Right kidney (tissue), 1 donor: ENCODE results near the gene RPL19.
A peak's percentile ranks its signal among the peaks of the same experiment; 100 is the strongest.

ENCODE experiments used
- DNase-seq: peaks from one replicate; pipeline ENCODE4 v3.0.0-alpha.2; 2016

RPL19 gene

DNA sequence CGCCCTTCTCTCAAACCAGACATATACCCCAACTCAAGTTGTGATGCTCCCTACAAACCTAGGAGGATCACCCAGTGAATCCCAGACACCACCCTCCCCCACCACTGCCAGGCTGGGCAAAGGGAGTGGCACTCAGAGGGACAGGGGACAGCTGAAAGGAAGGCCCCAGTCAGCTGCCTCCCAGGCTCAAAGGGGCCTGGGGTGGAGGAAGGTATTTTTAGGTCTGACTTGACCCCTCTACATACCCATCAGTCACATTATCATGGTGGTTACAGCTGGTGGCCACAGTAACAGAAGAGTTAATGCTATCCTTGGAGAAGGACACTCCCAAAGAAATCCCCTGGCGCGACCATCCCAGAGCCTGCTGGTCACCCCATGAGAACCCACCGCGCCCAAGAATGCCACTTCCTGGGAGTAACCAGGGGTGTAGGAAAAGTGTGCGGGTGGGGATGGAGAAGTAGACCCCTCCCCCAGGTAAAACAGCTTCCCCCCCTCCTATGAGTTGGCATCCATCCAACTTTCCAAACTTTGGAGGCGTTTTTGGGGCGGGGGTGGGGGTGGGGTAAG lies 3.8 kb upstream of the RPL19 start:
- no peak for DNase-seq

DNA sequence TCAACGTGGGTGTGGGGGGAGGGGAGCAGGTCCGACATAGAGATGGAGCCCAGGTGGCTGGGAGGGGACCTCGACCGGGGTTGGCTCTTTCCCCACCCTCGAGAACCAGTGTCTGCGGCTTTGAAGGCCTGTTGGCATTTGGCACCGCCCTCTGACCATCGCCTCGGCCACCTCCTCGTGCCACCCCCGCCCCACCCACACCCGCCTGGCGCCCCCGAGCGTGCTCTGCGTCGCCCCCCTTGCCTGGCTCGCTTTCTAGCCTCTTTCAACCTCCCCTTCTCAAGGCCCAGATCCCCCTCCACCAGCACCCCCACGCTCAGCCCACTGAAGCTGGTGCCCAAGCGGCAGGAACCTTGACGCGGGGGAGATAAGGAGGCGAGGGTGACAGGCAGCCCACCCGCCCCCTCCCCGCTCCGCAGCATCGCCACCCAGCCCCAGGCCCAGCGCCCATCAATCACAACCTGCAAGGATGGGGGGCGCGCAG lies 3.2 kb upstream of the RPL19 start:
- no peak for DNase-seq

DNA sequence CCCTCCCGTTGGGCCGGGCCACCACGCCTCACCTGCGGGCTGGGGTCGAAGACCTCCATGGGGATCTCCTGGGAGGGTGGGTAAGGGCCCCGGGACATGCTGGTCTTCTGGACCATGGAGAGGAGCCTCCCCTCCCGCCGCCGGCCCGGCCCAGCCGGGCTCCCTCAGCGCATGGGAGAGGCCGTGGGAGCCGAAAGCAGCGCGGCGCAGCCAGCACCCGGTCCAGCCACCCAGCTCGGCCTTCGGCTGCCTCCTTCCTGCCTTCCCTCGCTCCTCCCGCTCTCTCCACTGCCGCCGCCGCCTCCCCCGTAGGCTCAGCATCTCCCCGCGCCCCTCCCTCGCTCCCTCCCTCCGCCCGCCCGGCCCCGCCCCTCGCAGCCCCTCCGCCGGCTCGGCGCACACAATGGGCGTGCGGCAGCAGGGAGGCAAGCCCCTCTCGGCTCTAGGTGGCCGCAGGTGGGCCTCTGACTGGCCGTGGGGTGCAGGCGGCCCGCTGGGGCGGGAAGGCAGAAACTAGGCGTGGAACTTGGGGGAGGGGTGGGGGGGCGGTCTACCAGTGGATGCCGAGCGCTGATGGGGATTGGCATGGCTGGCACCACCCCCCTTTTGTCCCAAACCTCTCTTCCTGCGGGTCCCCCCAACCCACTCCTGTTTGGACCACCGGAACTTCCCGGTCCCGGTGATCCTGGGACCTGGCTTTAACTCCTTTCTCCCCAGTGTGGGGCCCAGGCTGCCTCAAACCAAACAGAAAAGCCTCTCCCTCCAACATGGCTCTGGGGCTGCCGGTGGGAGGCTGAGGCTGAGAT lies 2.5 kb upstream of the RPL19 start, which contains the start of gene CACNB1:
Gene CACNB1 (minus strand): TSS at position 290 of the 806 bp plus-strand sequence. CDS start 174 bp downstream, at position 116.
- peak; percentile 86 for DNase-seq

DNA sequence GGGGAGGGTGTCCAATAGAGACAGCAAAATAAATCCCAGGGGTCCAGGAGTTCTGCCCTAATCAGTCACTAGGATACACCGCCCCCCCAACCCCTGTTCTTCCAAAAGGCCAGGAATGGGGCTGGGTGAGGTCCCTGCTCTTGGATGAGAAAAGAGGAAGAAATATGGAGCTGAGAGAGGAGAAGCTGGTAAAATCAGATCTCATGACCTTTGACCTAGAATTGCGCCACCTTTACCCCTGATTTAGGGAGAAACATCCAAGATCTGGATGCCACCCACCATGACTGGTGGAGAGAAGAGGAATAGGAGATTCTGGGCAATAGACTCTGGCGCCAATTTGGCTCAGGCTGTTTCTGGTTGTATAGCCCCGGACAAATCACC lies 1.9 kb upstream of the RPL19 start:
- DNase-seq = no peak

DNA sequence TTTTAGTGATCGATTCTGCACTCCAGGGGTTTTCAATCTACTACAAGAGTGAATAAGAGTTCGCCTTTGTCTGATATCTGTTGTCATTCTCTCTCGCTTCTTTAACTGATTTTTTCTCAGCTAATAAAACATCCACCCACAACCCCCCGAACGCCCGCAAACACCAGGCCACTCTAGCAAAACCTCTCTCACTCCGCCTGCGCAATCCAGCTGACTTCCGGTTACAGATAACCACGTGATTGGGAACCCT lies 338 bp upstream of the RPL19 start:
- DNase-seq = no peak

DNA sequence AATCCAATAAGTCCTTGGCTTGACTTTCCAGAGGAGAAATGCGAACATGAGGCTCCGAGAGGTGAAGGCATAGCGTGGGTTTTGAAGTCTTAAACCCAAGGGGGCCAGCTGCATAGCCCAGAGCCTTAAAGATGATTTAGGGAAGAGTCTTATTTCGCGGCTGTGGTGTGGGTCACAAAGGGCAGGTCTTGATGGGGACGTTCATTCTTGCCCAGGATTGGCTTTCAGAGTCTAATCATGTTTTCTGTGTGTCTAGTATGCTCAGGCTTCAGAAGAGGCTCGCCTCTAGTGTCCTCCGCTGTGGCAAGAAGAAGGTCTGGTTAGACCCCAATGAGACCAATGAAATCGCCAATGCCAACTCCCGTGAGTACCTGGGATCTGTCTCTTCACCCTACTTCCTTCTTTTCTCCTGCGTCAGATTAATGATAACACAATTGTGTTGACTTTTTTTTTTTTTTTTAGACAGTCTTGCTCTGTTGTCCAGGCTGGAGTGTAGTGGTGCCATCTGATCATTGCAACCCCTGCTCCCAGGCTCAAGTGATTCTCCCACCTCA lies 951 bp downstream of the RPL19 start:
- no peak for DNase-seq

DNA sequence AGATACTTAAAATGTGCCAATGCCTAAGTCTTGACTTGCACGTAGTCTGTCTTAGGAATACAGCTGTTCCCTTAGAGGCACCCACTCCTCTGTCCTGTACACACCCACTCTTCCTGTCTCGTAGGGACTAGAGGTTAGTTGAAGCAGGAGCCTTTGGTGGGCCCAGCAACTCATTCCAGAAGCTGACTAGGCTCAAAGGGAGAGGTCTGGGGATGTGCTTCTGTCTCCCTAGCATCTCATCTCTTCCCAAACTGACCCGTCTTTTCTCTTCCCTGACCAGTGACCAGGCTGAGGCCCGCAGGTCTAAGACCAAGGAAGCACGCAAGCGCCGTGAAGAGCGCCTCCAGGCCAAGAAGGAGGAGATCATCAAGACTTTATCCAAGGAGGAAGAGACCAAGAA lies 4.2 kb downstream of the RPL19 start:
- DNase-seq = no peak

DNA sequence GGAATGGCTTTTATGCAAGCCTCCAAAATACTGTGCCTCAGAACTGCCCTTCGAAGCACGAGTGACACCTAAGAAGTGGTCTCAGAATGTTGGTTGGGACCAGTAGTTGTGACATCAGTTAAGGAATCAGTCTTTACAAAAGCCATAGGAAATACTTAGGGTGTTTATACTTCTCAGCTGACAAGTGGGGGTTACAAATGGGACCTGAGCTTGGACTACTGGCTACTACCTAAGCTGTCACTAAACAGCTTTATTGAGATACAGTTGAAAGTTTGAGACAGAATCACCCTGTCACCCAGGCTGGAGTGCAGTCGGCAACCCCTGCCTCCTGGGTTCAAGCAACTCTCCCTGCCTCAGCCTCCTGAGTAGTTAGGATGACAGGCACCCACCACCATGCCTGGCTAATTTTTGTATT lies 5.0 kb downstream of the RPL19 start:
- no peak for DNase-seq

DNA sequence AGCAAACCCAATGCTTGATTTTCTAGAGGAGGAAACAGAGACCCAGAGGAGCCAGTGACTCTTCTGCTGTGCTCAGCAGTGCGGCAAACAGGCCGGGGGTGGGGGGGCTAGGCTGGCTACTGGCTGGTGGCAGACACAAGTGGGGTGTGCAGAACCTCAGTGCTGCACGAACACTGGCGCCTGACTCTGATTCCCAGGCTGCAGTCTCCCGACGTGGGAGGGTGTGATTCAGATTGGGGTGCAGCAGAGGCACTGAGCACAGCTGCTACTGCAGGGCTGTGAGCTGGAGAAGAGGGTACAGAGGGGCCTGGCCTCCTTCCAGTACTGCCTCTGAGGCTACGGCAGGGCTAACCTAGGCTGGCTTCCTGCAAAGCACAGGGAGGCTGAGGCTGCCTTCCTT lies 8.1 kb downstream of the RPL19 start:
- DNase-seq = peak; percentile 21

DNA sequence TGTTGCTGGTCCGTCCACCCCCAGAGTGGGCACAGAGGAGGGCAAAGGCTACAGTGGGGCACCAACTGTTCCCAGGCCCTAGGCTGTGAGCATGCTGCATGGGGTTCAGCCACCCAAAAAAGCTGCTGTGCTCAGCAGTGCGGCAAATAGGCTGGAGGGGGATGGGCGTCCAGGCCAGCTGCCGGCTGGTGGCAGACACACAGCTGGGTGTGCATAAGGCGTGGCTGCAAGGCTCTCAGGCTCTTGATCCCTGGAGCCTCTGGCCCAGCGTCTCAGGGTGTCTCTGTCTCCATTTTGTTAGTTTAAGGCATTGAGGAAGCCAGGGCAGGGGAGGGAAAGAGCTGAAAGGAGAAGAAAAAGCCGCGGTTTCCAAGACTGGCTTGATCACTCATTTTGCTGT lies 8.8 kb downstream of the RPL19 start:
- peak; percentile 32 for DNase-seq

DNA sequence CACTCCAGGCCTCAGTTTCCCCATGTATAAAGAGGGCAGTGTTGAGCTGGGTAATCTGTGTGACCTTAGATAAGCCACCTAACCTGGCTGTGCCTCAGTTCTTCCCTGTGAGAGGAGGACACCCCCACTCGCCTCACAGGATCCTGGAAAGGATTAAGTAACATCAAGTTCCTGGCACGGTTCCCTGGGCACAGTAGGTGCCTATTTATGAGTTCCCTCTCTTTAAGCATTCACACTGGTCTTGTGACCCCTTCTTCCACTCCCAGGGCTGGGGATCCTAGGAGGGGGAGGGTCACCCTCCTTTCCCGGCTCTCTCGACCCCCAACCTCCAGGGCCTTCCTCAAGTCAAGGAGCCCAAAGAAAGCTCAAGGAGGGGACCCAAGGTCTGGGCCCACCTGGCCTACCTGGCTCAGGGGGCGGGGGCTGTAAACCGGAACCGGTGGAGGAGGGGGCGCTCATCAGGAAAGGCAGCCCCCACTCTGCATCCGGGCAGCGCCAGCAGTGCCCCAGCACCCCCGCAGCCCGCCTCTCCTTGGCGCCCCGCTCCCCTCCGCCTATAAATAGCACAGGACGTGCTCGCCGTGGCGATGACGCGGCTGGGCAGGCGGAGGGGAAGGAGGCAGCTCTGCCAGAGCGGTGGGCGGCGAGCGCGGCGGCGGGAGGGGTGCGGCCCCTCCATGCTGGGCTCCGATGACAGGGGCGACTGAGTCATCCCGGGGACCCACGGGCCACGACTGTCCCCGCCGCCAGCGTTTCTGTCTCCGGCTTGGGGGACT lies 9.4 kb downstream of the RPL19 start:
- peak; percentile 60 for DNase-seq

DNA sequence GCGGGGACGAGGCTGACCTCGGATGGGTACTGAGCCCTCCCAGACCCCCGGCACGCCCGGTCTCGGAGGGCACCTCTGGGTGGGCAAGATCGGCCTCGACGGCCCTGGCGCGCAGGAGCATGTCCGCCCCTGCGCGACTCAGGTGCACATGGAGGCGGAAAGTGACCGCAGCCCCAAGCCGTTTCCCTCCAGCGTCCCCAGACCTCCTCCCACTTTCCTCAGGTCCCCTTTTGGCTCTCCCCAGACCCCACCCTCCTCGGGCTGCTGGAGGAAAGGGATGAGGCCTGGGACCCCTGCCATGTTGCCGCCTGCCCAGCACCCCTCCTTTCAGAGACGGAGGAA lies 10.0 kb downstream of the RPL19 start:
- DNase-seq = no peak

DNA sequence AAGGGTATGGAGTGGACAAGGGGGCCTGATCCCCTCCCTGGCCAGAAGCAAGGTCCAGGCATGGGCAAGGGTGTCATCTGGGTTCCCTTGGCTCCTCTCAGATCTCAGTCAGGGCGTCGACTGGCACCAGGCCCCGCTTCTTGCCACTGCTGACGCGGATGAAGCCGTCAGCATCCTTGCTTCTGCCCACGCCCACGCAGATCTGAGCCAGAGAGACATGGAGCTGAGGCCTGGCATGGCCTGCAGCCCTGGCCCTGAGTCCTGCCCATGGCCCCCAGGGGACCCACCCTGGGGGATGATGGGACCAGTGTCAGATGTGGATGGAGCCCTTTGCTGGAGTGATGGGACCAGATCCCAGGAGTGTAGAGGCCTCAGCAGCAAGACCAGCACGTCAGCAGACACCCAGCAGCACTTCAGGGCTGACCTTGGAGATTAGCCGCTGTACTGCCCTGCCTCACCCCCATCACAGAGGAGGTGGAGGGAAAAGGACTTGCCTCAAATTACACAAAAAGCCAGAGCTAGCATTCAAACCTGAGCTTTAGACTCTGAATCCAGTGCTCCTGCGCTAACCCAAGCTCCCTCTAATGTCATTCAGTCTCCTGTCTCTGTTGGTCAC lies 12.2 kb downstream of the RPL19 start:
- DNase-seq = no peak

DNA sequence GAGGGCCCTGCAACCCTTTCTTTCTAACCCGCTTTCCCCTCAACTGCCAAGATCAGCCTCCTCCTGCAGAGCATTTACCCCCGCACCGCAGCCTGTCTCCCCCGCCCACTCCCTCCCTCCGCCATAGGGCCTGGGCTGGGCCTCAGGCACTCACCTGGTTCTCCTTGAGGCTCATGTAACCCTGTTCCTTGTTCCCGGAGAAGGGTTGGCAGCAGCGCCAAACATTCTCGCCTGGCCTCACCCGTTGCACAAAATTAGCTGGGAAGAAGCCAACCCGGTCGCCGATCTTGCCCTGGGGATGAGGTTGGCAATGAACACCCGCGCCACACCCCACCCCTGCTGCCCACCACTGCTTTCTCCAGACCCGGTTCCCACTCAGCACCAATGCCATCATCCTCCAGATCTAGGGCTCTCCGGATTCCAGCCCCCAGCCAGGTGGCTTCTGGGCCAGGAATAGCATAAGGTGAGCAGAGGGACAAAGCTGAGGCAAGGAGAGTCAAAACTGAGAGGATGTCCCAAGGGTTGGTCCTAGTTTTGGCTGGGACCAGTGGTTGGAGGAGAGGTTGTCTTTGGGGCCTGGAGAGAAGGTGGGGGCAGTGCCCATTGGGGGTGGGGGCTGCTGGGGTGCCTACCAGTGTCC lies 12.9 kb downstream of the RPL19 start:
- no peak for DNase-seq

DNA sequence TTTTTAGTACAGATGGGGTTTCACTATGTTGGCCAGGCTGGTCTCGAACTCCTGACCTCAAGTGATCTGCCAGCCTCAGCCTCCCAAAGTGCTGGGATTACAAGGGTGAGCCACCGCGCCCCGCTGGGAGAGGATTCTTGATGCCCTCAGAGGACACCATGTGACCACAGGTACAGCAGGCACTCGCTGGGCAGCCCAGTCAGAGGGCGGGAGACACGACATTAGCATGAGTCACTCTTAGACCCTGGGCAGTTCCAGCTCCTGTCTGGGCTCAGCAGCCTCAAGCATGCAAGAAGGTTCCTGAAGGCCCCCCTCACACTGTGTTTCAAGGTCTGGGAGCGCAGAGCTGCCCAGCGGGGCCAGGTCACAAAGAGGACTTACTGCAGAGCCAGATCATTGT lies 13.8 kb downstream of the RPL19 start:
- no peak for DNase-seq

DNA sequence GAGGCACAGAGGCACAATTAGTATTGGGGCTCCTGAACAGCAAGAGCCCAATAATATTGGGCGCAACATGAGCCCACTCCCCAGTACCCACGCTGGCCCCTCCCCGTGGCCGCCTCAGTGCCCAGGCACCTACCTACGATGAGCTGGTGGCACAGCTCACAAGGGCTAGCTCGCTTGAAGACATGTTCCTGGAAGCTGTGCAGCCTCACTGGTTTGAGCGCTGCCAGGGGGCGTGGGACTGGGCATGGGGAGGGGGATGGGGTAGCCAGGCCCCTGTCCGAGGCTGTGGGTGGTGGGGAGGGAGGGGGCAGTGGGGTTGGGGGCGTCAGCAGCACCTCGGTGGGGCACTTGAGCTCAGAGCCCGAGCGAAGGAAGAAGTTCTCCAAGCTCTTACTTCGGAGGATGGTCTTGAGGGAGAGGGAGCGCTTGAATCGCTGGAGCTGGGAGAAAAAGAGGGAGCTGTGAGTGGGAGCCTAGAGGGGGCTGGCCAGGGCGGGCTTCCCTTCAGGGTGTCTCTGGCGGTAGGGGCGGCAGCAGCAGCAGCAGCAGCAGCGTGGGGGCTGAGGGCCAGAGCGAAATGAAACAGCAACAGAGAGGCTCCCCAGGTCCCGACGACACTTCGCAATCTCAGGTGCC lies 17.8 kb downstream of the RPL19 start:
- DNase-seq = no peak

DNA sequence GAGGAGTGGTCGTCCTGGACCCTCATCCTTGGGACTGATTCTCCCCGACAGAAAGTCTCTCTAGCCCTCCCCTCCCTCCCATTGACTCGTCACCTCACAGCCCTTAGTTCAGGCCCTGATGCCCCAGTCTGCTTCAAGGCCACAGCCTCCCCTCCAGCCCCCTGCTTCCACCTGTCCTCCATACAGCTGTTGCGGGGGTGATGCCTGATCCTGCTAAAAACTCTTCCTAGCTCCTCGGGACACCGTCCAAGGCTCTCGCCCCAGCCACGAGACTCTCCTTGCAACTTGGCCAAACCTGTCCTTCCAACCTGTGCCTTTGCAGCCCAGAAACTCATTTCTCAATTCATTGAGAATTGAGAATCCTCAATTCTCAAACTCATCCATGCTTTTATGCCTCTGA lies 18.8 kb downstream of the RPL19 start:
- no peak for DNase-seq

DNA sequence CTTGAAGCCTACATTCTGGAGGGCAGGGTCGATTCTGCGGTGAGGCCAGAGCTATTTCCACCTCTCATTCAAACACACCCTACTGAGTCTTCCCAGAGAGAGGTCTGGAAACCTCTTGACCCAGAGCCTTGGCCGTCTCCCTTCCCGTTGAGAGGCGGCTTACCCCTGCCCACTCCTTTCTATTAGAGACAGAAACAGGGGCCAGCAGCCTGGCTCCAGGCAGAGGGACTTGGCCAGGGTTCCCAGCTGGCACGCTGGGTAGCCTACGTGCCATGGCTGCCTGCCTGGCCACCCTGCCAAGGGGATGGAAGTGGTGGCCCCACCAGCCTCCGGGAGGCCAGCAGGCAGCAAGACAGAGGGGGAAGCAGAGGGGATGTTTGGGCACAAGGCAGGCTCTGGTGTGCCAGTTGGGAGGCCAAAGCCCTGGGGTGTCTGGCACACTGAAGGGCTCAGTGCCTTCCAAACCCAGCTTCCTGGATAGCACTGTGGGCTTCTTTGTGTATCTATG lies 19.6 kb downstream of the RPL19 start:
- no peak for DNase-seq

DNA sequence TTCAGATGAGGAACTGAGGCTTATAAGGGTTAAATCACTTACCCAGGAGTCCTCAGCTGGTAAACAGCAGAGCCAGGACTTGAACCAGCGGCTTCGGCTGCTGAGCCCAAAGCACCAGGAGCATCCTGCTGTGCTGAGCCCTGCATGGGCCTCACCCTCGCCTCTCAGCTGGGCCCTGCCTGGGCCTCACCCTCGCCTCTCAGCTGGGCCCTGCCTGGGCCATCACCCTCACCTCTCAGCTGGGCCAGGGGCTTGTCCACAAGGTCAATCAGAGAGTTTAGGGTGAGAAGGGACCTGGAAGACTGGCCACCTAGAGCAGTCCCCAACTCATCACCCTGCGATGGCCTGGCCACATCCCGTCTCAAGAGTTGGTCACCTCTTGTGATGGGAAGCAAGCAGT lies 21.5 kb downstream of the RPL19 start:
- DNase-seq = no peak

DNA sequence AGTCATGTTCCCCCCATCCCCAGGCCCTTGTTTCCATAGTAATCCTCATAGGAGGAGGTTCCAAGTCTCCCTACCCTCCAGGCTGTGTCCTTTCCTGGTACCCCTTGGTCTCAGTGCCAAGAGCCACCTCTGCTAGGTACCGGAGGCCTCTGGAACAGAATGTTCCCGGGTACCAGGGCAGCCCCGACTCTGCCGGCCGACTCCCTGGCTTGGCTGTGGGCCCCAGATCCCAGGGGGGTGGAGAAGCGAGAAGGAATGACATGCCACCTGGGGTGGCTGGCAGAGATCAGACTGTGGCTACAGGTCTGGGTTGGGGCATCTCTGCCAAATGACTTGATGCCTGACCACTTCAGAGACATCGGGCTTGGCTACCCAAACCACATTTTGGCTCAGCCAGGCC lies 22.1 kb downstream of the RPL19 start:
- no peak for DNase-seq
